ENCODE measurements around the gene CACTIN.

- no peak for TF ChIP-seq CTCF (IDR thresholded peaks at IDR 0.05)
- TF ChIP-seq POLR2A (IDR thresholded peaks at IDR 0.05) = no peak
Measured at GRCh38 chr19:3603121-3603811, 23.3 kb downstream of the CACTIN start.

All from uterus (tissue), 2 donors.